IPS-18c (cell line): Measurements from ENCODE around the gene IFITM2.
"Not testable (repeated sequence)": the region's sequence is repeated elsewhere in the genome, so short reads cannot be mapped to it uniquely, and the experiment has no call there.

Experiments
- H3K4me3 ChIP-seq: 2 replicates; pipeline ENCODE4 v1.7.0; 2013; ENCODE audit warnings: low read depth, mild to moderate bottlenecking, low read length, moderate library complexity; ENCODE audit not compliant: insufficient read depth
- H3K9me3 ChIP-seq: one replicate; pipeline ENCODE4 v1.6.1; 2013; ENCODE audit warnings: mild to moderate bottlenecking, low read length, moderate library complexity; ENCODE audit not compliant: control insufficient read depth, insufficient read depth

IFITM2 gene

GRCh38 chr11:307766-308708 lies at the start of gene IFITM2:
Gene IFITM2, plus strand, starts transcription at chr11:307816. Its CDS starts 377 bp downstream, at chr11:308193.
- peak within 1 kb of the TSS; percentile 60 for H3K4me3 ChIP-seq
- H3K9me3 ChIP-seq, result not testable (repeated sequence)

- Histone ChIP-seq H3K9me3 (no peaks in the 10 kb centered on the region), H3K4me3 (no peak overlapping the region)
These were observed 48.2 kb upstream of the IFITM2 start for GRCh38 chr11:259413-259812.

- no peak overlapping the region for H3K4me3 ChIP-seq
- H3K9me3 ChIP-seq, result no peaks in the 10 kb centered on the region
These were observed 46.0 kb upstream of the IFITM2 start for GRCh38 chr11:261624-262023.

- H3K9me3 ChIP-seq, result no peaks in the 10 kb centered on the region
- H3K4me3 ChIP-seq, result no peak overlapping the region
These were observed 40.8 kb upstream of the IFITM2 start for GRCh38 chr11:266676-267439.

- H3K4me3 ChIP-seq, result peak overlapping the region; percentile 24; the same call in 1 of the 2 replicates
- H3K9me3 ChIP-seq, result no peaks in the 10 kb centered on the region
These were observed 40.1 kb upstream of the IFITM2 start for GRCh38 chr11:267491-267994.

GRCh38 chr11:268716-269145 lies 38.9 kb upstream of the IFITM2 start:
- H3K4me3 ChIP-seq, H3K9me3 ChIP-seq: not testable (repeated sequence)

GRCh38 chr11:269146-269890 lies 38.3 kb upstream of the IFITM2 start:
- Histone ChIP-seq H3K4me3 (no peak overlapping the region; the same call in 1 of the 2 replicates), H3K9me3 (no peaks in the 10 kb centered on the region)

- no peaks in the 10 kb centered on the region for H3K9me3 ChIP-seq
These were observed 36.9 kb upstream of the IFITM2 start for GRCh38 chr11:270451-271318.

GRCh38 chr11:271319-271715 lies 36.3 kb upstream of the IFITM2 start:
- no peaks in the 10 kb centered on the region for H3K9me3 ChIP-seq
- no peak overlapping the region for H3K4me3 ChIP-seq

More at GRCh38 chr11:270451-271318, 36.9 kb upstream of the IFITM2 start:
- no peak overlapping the region for H3K4me3 ChIP-seq

GRCh38 chr11:272195-272930 lies 35.3 kb upstream of the IFITM2 start:
- no peaks in the 10 kb centered on the region for H3K9me3 ChIP-seq
- H3K4me3 ChIP-seq, result no peak overlapping the region

- Histone ChIP-seq H3K9me3 (no peaks in the 10 kb centered on the region), H3K4me3 (no peak overlapping the region)
These were observed 34.8 kb upstream of the IFITM2 start for GRCh38 chr11:272931-273198.

- Histone ChIP-seq H3K9me3 (no peaks in the 10 kb centered on the region), H3K4me3 (no peak overlapping the region)
These were observed 31.4 kb upstream of the IFITM2 start for GRCh38 chr11:276219-276618.

GRCh38 chr11:278001-278951 lies 29.3 kb upstream of the IFITM2 start, which contains the start of gene NLRP6:
Gene NLRP6, plus strand, starts transcription at chr11:278407. Its CDS starts 163 bp downstream, at chr11:278570.
- Histone ChIP-seq H3K9me3 (no peaks in the 10 kb centered on the region), H3K4me3 (no peak within 1 kb of the TSS)

- no peak overlapping the region for H3K4me3 ChIP-seq
- H3K9me3 ChIP-seq, result no peaks in the 10 kb centered on the region
These were observed 28.3 kb upstream of the IFITM2 start for GRCh38 chr11:279040-279965.
